Spinal cord (tissue), 4 donors: ENCODE measurements around the gene NACA. TPM values are rescaled to one million over a fixed set of nuclear protein-coding genes. Genes with fewer than 3 reads are reported as not detected.

Source experiments
- polyA plus RNA-seq, 2 donors: library from polyadenylated mRNA; unstranded; fragments of 120-200 nt; gene quantifications; one replicate each; pipeline ENCODE4 v1.2.1, GENCODE V29; 2013; ENCODE audit not compliant: insufficient read length in 2 of 2
- small RNA-seq: library from RNA; depleted of rRNA; stranded (forward); fragments of <200 nt; gene quantifications from one replicate; pipeline ENCODE3, GENCODE V24; 2014; ENCODE audit warnings: low replicate concordance
- total RNA-seq, 2 donors: library from RNA; depleted of rRNA in 1 of 2; stranded (reverse); fragments of 120-200 nt in 1 of 2; fragments of >200 nt in 1 of 2; gene quantifications; one replicate each; pipeline versions ENCODE4 v1.2.3 to v1.2.4, GENCODE V29; 2013 to 2014

The NACA gene
- total and polyA plus RNA-seq, 4 donors: 832 to 1,792 (median 1,325) TPM

Small RNA genes lying within 50 kb of the gene (small RNA-seq; reads per million reads assigned to genes)
- not detected for gene RN7SL809P

Other genes starting within 250 kb of the NACA start
- gene GLS2, start 237.1 kb downstream of the NACA start, total RNA-seq: 10 to 100 TPM in 1 of 2 donors, 1 to 10 TPM in 1; 3.1 to 10.5 TPM
- gene GLS2, start 237.1 kb downstream of the NACA start, polyA plus RNA-seq: 10 to 100 TPM in 1 of 2 donors, 1 to 10 TPM in 1; 9.6 to 10.8 TPM
- gene RBMS2, start 203.5 kb downstream of the NACA start, total RNA-seq: 10 to 100 TPM; 12.3 to 19.8 TPM
- gene RBMS2, start 203.5 kb downstream of the NACA start, polyA plus RNA-seq: 10 to 100 TPM; 13.0 to 23.7 TPM
- 10 to 100 TPM; 20.7 to 31.6 TPM for gene BAZ2A, start 95.0 kb downstream of the NACA start, total RNA-seq
- 10 to 100 TPM; 48.5 to 49.3 TPM for gene BAZ2A, start 95.0 kb downstream of the NACA start, polyA plus RNA-seq
- 100 to 1,000 TPM; 432 to 536 TPM for gene ATP5F1B, start 79.3 kb downstream of the NACA start, total RNA-seq
- 100 to 1,000 TPM; 816 to 838 TPM for gene ATP5F1B, start 79.3 kb downstream of the NACA start, polyA plus RNA-seq
- 100 to 1,000 TPM in 1 of 2 donors, 10 to 100 TPM in 1; 91.6 to 147 TPM for gene PTGES3, start 37.0 kb downstream of the NACA start, total RNA-seq
- gene PTGES3, start 37.0 kb downstream of the NACA start, polyA plus RNA-seq: 100 to 1,000 TPM; 266 to 304 TPM
- 10 to 100 TPM; 15.0 to 19.9 TPM for gene PRIM1, start 27.0 kb upstream of the NACA start, total RNA-seq
- gene PRIM1, start 27.0 kb upstream of the NACA start, polyA plus RNA-seq: 10 to 100 TPM; 16.5 to 17.0 TPM
- gene HSD17B6, start 38.0 kb upstream of the NACA start, total RNA-seq: 10 to 100 TPM in 1 of 2 donors, 1 to 10 TPM in 1; 7.7 to 21.2 TPM
- 10 to 100 TPM; 22.4 to 27.2 TPM for gene HSD17B6, start 38.0 kb upstream of the NACA start, polyA plus RNA-seq
- under 1 TPM in 1 of 2 donors, not detected in 1; 0.20 TPM for gene SDR9C7, start 209.1 kb upstream of the NACA start, total RNA-seq
- under 1 TPM in 1 of 2 donors, not detected in 1; 0.27 TPM for gene SDR9C7, start 209.1 kb upstream of the NACA start, polyA plus RNA-seq
- under 1 TPM; 0.30 to 0.55 TPM for gene RDH16, start 232.3 kb upstream of the NACA start, total RNA-seq
- gene RDH16, start 232.3 kb upstream of the NACA start, polyA plus RNA-seq: 1 to 10 TPM in 1 of 2 donors, under 1 TPM in 1; 0.65 to 1.2 TPM